HL-60 (cell line): Measurements from ENCODE around the gene TTLL11.

Experiments used
- DNase-seq, 2 experiments: peaks; one replicate each; pipeline ENCODE4 v3.0.0-alpha.2; 2010 to 2020; ENCODE audit warnings: low read depth in 1 of 2, low spot score in 1 of 2
- H3K27ac ChIP-seq: fragments of 250-450 bp; sonication (Bioruptor Pico); replicated peaks from 2 replicates; pipeline ENCODE4 v1.5.1; 2020; ENCODE audit warnings: mild to moderate bottlenecking, moderate library complexity
- H3K27me3 ChIP-seq: fragments of 250-450 bp; sonication (Bioruptor Pico); 2 replicates; pipeline ENCODE4 v1.5.1; 2021; ENCODE audit warnings: mild to moderate bottlenecking, moderate library complexity; ENCODE audit not compliant: insufficient read depth, poor library complexity, severe bottlenecking
- H3K4me3 ChIP-seq: replicated peaks from 2 replicates; pipeline ENCODE4 v1.5.1; 2011; ENCODE audit warnings: mild to moderate bottlenecking, control low read depth, low read length; ENCODE audit not compliant: insufficient read depth
- GABPA ChIP-seq: IDR thresholded peaks from 2 replicates; pipeline ENCODE4 v1.6.1; 2012; ENCODE audit warnings: low read depth
- POLR2AphosphoS5 ChIP-seq: IDR thresholded peaks from 2 replicates; pipeline ENCODE4 v1.6.1; 2012; ENCODE audit warnings: low read depth
- REST ChIP-seq: IDR thresholded peaks from 2 replicates; pipeline ENCODE4 v1.6.1; 2012; ENCODE audit warnings: low read depth; ENCODE audit not compliant: insufficient replicate concordance
- SPI1 ChIP-seq: IDR thresholded peaks from 2 replicates; pipeline ENCODE4 v1.6.1; 2012; ENCODE audit warnings: low read depth, mild to moderate bottlenecking, borderline replicate concordance
- TF ChIP-seq, protein P1 (sequence below): IDR thresholded peaks from one replicate; pipeline ENCODE4 v1.5.1; 2011; ENCODE audit warnings: low read length, control low read depth, inconsistent platforms; ENCODE audit not compliant: insufficient read depth

Gene TTLL11

GRCh38 chr9:121884057-121884541 is 209.0 kb downstream of the TTLL11 start:
- Histone ChIP-seq H3K27ac (no peak overlapping the region), H3K4me3 (no peak overlapping the region), H3K27me3 (no peaks in the 10 kb centered on the region)
- no peak for DNase-seq
- TF ChIP-seq REST (no peak), GABPA (no peak), POLR2AphosphoS5 (no peak), SPI1 (no peak)
- TF ChIP-seq, protein P1, sequence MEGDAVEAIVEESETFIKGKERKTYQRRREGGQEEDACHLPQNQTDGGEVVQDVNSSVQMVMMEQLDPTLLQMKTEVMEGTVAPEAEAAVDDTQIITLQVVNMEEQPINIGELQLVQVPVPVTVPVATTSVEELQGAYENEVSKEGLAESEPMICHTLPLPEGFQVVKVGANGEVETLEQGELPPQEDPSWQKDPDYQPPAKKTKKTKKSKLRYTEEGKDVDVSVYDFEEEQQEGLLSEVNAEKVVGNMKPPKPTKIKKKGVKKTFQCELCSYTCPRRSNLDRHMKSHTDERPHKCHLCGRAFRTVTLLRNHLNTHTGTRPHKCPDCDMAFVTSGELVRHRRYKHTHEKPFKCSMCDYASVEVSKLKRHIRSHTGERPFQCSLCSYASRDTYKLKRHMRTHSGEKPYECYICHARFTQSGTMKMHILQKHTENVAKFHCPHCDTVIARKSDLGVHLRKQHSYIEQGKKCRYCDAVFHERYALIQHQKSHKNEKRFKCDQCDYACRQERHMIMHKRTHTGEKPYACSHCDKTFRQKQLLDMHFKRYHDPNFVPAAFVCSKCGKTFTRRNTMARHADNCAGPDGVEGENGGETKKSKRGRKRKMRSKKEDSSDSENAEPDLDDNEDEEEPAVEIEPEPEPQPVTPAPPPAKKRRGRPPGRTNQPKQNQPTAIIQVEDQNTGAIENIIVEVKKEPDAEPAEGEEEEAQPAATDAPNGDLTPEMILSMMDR, result no peak

GRCh38 chr9:121883281-121884056 is 209.6 kb downstream of the TTLL11 start:
- H3K27me3 ChIP-seq, result no peaks in the 10 kb centered on the region
- TF ChIP-seq SPI1, result no peak
- TF ChIP-seq POLR2AphosphoS5, result no peak
- TF ChIP-seq, protein P1, result no peak
- TF ChIP-seq GABPA, result no peak
- no peak for TF ChIP-seq REST
- no peak for DNase-seq
- H3K27ac ChIP-seq, result no peak overlapping the region
- no peak overlapping the region for H3K4me3 ChIP-seq

DNA sequence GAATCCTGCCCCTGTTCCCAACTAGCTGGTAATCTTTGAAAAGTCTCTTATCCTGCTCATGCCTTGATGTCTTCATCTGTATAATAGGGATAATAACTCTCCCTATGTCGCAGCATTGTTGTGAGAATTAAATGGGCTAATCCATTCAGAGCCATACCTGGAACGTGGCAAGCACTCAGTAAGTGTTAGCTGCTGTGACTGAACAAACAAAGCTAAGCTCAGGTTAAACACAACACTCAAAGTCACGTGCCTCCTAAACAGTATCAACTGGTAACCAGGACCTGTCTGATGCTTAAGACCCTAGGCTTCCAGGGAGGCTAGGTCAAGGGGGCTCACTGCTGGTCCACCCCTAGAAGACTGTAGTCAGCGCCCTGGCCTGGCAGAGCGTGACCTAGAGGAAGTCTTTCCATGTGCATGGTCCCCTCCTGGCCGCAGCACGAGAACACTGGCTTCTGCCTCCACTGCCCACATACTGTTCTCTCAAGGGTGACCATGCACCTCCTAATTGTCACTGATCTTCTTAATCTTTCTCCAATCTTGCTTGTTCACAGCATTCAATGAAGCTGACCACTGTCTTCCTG is 211.1 kb downstream of the TTLL11 start:
- H3K4me3 ChIP-seq, result no peak overlapping the region
- H3K27ac ChIP-seq, result no peak overlapping the region
- TF ChIP-seq, protein P1, result no peak
- TF ChIP-seq GABPA (no peak), SPI1 (no peak), POLR2AphosphoS5 (no peak), REST (no peak)
- DNase-seq, result no peak
- no peaks in the 10 kb centered on the region for H3K27me3 ChIP-seq
